ENCODE measurements around the gene PDE1C. TPM values are rescaled to one million over a fixed set of nuclear protein-coding genes. Genes with fewer than 3 reads are reported as not detected.

PDE1C gene
- under 1 TPM; 0.33 to 0.34 TPM for total RNA-seq

GRCh38 chr7:32070406-32071360, at the start of gene PDE1C:
Gene PDE1C, minus strand, starts transcription at chr7:32070407.

